Measurements from ENCODE around the gene TTC34. TPM values are rescaled to one million over a fixed set of nuclear protein-coding genes. Genes with fewer than 3 reads are reported as not detected.

The TTC34 gene
- total and polyA plus RNA-seq, 2 of the 4 experiments (the other 2 are of a cell fraction): under 0.01 to 0.09 TPM

GRCh38 chr1:2623571-2624337 is 177.7 kb downstream of the TTC34 start:
- Histone ChIP-seq H3K4me3 (ENCODE audit: insufficient read depth, low read depth, low read length) (no peak overlapping the region), H3K9me3 (ENCODE audit: control insufficient read depth, insufficient read depth, low read length) (no peaks in the 10 kb centered on the region), H3K36me3 (ENCODE audit: control insufficient read depth, insufficient read depth, low read length) (no peaks in the 10 kb centered on the region), H3K9me1 (ENCODE audit: insufficient read depth, low read length) (no peaks in the 10 kb centered on the region), H2BK15ac (ENCODE audit: low read depth, low read length) (no peak overlapping the region), H3K79me1 (ENCODE audit: low read depth in 1 of 2, low read length in 2 of 2) (no peaks in the 10 kb centered on the region), H4K20me1 (ENCODE audit: insufficient read depth, low read length) (no peaks in the 10 kb centered on the region), H2BK5ac (ENCODE audit: low read depth, low read length, poor library complexity, severe bottlenecking) (no peak overlapping the region), H4K5ac (ENCODE audit: low read depth, low read length) (no peak overlapping the region), H2BK120ac (ENCODE audit: low read depth, low read length) (no peak overlapping the region), H3K4me1 (ENCODE audit: control insufficient read depth, insufficient read depth, low read length) (no peaks in the 10 kb centered on the region), H3K27ac (ENCODE audit: insufficient read depth, low read length) (no peak overlapping the region), H2AFZ (replicated peaks; ENCODE audit: low read length, poor library complexity) (no peak overlapping the region), H2AK9ac (replicated peaks; ENCODE audit: low read depth, low read length, poor library complexity) (no peak overlapping the region), H2AK5ac (ENCODE audit: low read depth, low read length) (no peak overlapping the region), H4K8ac (ENCODE audit: low read depth in 2 of 2, low read length in 2 of 2) (no peak overlapping the region), H3K4ac (ENCODE audit: low read depth, low read length) (no peak overlapping the region), H3K23ac (ENCODE audit: low read depth, low read length) (no peak overlapping the region), H4K91ac (ENCODE audit: insufficient read depth, low read depth, low read length) (no peak overlapping the region), H3K4me2 (ENCODE audit: low read depth, low read length) (no peak overlapping the region), H3K9ac (ENCODE audit: low read depth, low read length) (no peak overlapping the region), H3K56ac (ENCODE audit: extremely low read depth, insufficient read depth, low read length) (no peak overlapping the region), H3K27me3 (ENCODE audit: control insufficient read depth, insufficient read depth, low read length) (peaks cover 11% of the 10 kb centered on the region), H3K14ac (replicated peaks; ENCODE audit: low read depth, low read length) (no peak overlapping the region), H2BK20ac (ENCODE audit: low read depth, low read length) (no peak overlapping the region), H3K18ac (ENCODE audit: low read depth, low read length) (no peak overlapping the region)
- ChIA-PET CTCF (no interaction called here), POLR2A (ENCODE audit: unreplicated experiment) (no interaction called here)
- in situ Hi-C loops (cut with MboI; ENCODE audit: low sequenced_read_pairs): no loop called here
- DNase-seq: no peak
- ATAC-seq (ENCODE audit: low read depth): no peak
- 67% methylated on average over 3 of the region's 12 CpGs; no CpG with 5 or more reads in 1 of the 2 experiments for WGBS, 2 experiments (ENCODE audit: extremely low coverage in 2 of 2, insufficient read length in 1 of 2)
- dilution Hi-C loops (cut with HindIII; ENCODE audit: low sequenced_read_pairs, unreplicated experiment): no loop called here
- no peak for TF ChIP-seq MXI1 (IDR thresholded peaks at IDR 0.05; ENCODE audit: borderline replicate concordance, low read depth, low read length)
- no TSS peak for BruUV-seq (replicated peaks)
- intact Hi-C loops (cut with micrococcal nuclease): no loop called here
